Stimulated activated naive CD8-positive, alpha-beta T cell treated with anti-CD3 and anti-CD28 coated beads, Interleukin-15, amount 100 ng/mL, for 72 hours (primary cell): ENCODE results near the gene YIF1B.
"Not testable (repeated sequence)": the region's sequence is repeated elsewhere in the genome, so short reads cannot be mapped to it uniquely, and the experiment has no call there.

ENCODE experiments used
- ATAC-seq: fragments of 150-1000 bp; cut with Tn5 transposase; 2 replicates; pipeline ENCODE4 v1.10.0; 2021; ENCODE audit warnings: mild to moderate bottlenecking, moderate library complexity
- DNase-seq, 2 donors: peaks; one replicate each; pipeline ENCODE4 v3.0.0; 2021 to 2022
- H3K27ac Mint-ChIP-seq, 2 donors: one replicate each; pipeline ENCODE4 v1.8.0; 2022; ENCODE audit warnings: mild to moderate bottlenecking in 2 of 2, mixed read lengths in 2 of 2, moderate library complexity in 2 of 2
- H3K27me3 Mint-ChIP-seq: one replicate; pipeline ENCODE4 v1.8.0; 2022; ENCODE audit warnings: mixed read lengths
- H3K4me1 Mint-ChIP-seq: one replicate; pipeline ENCODE4 v1.8.0; 2022; ENCODE audit warnings: mild to moderate bottlenecking, mixed read lengths
- H3K4me3 Mint-ChIP-seq, 2 donors: one replicate each; pipeline ENCODE4 v1.8.0; 2022; ENCODE audit warnings: mild to moderate bottlenecking in 2 of 2, mixed read lengths in 2 of 2, moderate library complexity in 1 of 2
- H3K9me3 Mint-ChIP-seq, 2 donors: one replicate each; pipeline ENCODE4 v1.8.0; 2022; ENCODE audit warnings: mixed read lengths in 2 of 2

Gene YIF1B

GRCh38 chr19:38340927-38341326, 25.2 kb upstream of the YIF1B start:
- no peak overlapping the region for H3K4me3 Mint-ChIP-seq
- DNase-seq (no peak), ATAC-seq (no peak)
- no peaks in the 10 kb centered on the region for H3K9me3 Mint-ChIP-seq
- H3K27me3 Mint-ChIP-seq, result no peaks in the 10 kb centered on the region
- no peak overlapping the region for H3K27ac Mint-ChIP-seq
- H3K4me1 Mint-ChIP-seq, result peaks cover 28% of the 10 kb centered on the region

DNA sequence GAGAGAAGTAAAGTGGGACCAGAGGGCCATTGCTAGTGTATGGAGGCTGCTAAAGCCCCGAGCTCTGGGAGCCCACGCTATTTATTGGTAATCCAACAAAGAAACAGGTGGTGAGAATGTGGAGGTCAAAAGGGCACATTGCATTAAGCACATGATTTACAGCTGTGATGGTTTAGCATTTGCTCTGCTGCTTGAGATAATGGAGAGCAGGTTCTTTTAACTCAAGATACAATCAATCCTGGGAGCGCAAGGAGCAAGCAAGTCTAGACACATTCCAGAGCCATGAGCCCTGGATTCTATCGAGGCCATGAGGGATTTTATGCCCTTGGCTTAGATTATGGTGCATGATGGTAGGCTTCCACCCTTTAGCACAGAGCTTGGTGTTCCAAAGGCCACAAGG, 23.3 kb upstream of the YIF1B start:
- not testable (repeated sequence) for ATAC-seq, H3K27me3 Mint-ChIP-seq, DNase-seq, H3K4me3 Mint-ChIP-seq, H3K9me3 Mint-ChIP-seq
- Mint-ChIP-seq H3K4me1 (peaks cover 28% of the 10 kb centered on the region), H3K27ac (peak overlapping the region in 1 of 2 donors; percentile 2)

- H3K9me3 Mint-ChIP-seq, result no peaks in the 10 kb centered on the region
- H3K4me1 Mint-ChIP-seq, result peaks cover 28% of the 10 kb centered on the region
- ATAC-seq (no peak), DNase-seq (no peak)
- no peaks in the 10 kb centered on the region for H3K27me3 Mint-ChIP-seq
- peak overlapping the region; percentile 94 to 99 for H3K4me3 Mint-ChIP-seq
- H3K27ac Mint-ChIP-seq, result peak overlapping the region; percentile 77 to 98
Observed at GRCh38 chr19:38337360-38337653, 21.6 kb upstream of the YIF1B start.

DNA sequence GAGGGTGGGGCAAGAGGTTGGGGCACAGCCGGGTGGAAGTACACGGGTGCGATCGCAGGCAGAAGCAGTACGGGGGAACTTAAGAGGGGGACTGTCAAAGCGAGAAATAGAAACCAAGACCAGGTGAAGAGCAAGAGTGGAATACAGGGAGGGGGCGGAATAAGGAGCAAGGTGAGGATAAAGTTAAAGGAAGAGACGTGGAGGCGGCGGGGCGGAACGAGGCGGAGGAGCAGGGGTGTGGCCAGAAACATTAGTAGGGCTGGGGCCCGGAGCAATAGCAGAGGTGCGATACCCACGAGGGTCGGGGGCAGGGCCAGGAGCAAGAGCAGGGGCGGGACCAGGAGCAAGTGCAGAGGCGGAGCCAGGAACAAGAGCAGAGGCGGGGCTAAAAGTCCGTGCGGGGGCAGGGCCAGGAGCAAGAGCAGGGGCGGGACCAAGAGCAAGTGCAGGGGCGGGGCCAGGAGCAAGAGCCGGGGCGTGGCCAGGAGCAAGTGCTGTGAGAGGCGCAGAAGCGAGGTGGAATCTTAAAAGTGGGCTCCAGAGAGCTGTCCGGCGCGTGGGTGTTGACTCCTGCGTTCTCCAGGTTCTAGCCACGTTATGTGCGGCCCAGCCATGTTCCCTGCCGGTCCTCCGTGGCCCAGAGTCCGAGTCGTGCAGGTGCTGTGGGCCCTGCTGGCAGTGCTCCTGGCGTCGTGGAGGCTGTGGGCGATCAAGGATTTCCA, 21.1 kb upstream of the YIF1B start:
- H3K9me3 Mint-ChIP-seq, result no peaks in the 10 kb centered on the region
- peak; percentile 72 for ATAC-seq
- H3K4me1 Mint-ChIP-seq, result peaks cover 28% of the 10 kb centered on the region
- H3K27ac Mint-ChIP-seq, result peak overlapping the region; percentile 77 to 98
- H3K27me3 Mint-ChIP-seq, result no peaks in the 10 kb centered on the region
- H3K4me3 Mint-ChIP-seq, result peak overlapping the region; percentile 94 to 99
- DNase-seq, result peak; percentile 97

DNA sequence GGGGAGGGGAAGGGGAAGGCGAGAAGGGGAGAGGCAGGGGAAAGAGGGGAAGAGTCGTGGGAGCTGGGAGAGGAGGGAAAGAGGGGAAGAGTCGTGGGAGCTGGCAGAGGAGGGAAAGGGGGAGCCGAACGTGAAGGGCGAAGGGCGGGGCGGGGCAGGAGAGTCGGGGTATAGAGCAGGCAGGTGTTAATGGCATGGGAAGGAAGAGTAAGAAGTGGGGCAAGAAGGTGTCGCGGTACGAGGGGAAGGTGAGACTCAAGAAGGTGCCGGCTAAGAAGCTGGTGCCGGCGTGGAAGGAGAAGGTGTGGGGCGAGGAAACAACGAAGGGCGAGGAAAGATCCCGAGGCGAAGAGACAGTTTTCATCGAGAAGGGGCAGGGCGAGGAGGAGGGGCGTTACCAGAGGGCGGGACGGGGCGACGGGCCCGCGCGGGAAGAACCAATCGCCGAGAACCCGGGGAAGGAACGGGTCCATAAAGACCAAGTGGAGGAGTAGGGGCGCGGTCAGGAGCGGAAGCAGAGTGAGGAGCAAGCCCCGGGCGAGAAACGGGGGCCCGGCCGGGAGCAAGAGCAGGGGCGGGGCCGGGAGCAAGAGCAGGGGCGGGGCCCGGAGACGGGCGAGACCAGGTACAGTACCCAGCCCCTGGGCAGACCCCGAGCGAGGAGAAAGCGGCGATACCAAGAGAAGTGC, 20.3 kb upstream of the YIF1B start:
- peaks cover 26% of the 10 kb centered on the region for H3K4me1 Mint-ChIP-seq
- H3K27me3 Mint-ChIP-seq, result no peaks in the 10 kb centered on the region
- H3K4me3 Mint-ChIP-seq, result peak overlapping the region; percentile 94 to 99
- peak; percentile 81 for ATAC-seq
- DNase-seq, result peak; percentile 96 to 97
- no peaks in the 10 kb centered on the region for H3K9me3 Mint-ChIP-seq
- H3K27ac Mint-ChIP-seq, result peak overlapping the region; percentile 77 to 98

DNA sequence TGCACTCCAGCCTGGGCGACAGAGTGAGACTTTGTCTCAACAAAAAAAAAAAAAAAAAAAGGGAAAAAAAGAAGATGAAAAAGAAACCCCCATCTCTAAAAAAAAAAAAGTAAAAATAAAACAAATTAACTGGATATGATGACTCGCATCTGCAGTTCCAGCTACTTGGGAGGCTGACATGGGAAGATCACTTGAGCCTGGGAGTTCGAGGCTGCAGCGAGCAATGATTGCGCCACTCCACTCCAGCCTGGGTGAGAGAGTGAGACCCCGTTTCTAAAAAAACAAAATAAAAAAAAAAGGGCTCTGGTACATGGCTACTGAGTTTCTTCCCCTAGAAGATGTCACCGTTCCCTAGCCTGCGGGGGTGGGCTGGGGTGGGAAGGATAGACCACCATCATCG, 17.5 kb upstream of the YIF1B start:
- peak overlapping the region in 1 of 2 donors; percentile 24 for H3K27ac Mint-ChIP-seq
- no peak for ATAC-seq

DNA sequence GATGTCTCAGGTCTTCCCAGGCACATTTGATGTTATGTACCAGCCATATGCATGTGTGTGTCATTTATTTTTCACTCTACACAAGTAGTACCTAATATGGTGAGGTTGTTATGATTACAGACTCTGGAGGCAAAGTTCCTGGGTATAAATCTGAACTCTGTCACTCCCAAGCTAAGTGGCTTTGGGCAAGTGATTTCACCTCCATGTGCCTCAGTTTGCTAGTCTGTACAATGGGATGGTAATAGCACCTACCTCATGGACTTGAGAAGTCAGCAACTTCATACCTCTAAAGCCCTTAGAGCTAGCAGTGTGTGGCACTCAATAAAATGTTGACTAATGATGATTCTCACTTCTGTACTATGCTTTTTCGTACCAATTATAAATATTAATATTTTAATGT, 16.0 kb upstream of the YIF1B start:
- no peak for ATAC-seq

More for the DNA sequence above, 17.5 kb upstream of the YIF1B start:
- Mint-ChIP-seq H3K4me3 (no peak overlapping the region), H3K9me3 (no peaks in the 10 kb centered on the region), H3K4me1 (peaks cover 11% of the 10 kb centered on the region), H3K27me3 (no peaks in the 10 kb centered on the region)
- no peak for DNase-seq

GRCh38 chr19:38329651-38330050, 13.9 kb upstream of the YIF1B start:
- Mint-ChIP-seq H3K4me3 (no peak overlapping the region), H3K27me3 (no peaks in the 10 kb centered on the region), H3K4me1 (no peaks in the 10 kb centered on the region), H3K27ac (no peak overlapping the region), H3K9me3 (no peaks in the 10 kb centered on the region)
- no peak for ATAC-seq
- DNase-seq, result no peak

More for the DNA sequence above, 16.0 kb upstream of the YIF1B start:
- no peak for DNase-seq
- no peaks in the 10 kb centered on the region for H3K4me1 Mint-ChIP-seq
- no peak overlapping the region for H3K27ac Mint-ChIP-seq
- no peaks in the 10 kb centered on the region for H3K9me3 Mint-ChIP-seq
- H3K27me3 Mint-ChIP-seq, result no peaks in the 10 kb centered on the region
- no peak overlapping the region for H3K4me3 Mint-ChIP-seq

DNA sequence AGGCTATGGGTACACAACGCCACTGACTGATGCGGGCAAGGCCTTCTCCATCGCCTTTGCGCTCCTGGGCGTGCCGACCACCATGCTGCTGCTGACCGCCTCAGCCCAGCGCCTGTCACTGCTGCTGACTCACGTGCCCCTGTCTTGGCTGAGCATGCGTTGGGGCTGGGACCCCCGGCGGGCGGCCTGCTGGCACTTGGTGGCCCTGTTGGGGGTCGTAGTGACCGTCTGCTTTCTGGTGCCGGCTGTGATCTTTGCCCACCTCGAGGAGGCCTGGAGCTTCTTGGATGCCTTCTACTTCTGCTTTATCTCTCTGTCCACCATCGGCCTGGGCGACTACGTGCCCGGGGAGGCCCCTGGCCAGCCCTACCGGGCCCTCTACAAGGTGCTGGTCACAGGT, 10.8 kb upstream of the YIF1B start:
- Mint-ChIP-seq H3K27ac (no peak overlapping the region), H3K4me3 (no peak overlapping the region), H3K9me3 (no peaks in the 10 kb centered on the region), H3K27me3 (no peaks in the 10 kb centered on the region), H3K4me1 (peaks cover 4% of the 10 kb centered on the region)
- DNase-seq, result no peak
- no peak for ATAC-seq

- DNase-seq (no peak), ATAC-seq (no peak)
- no peaks in the 10 kb centered on the region for H3K9me3 Mint-ChIP-seq
- H3K4me1 Mint-ChIP-seq, result peaks cover 21% of the 10 kb centered on the region
- H3K27ac Mint-ChIP-seq, result no peak overlapping the region
- no peak overlapping the region for H3K4me3 Mint-ChIP-seq
- H3K27me3 Mint-ChIP-seq, result no peaks in the 10 kb centered on the region
Observed at GRCh38 chr19:38324431-38324830, 8.7 kb upstream of the YIF1B start.

DNA sequence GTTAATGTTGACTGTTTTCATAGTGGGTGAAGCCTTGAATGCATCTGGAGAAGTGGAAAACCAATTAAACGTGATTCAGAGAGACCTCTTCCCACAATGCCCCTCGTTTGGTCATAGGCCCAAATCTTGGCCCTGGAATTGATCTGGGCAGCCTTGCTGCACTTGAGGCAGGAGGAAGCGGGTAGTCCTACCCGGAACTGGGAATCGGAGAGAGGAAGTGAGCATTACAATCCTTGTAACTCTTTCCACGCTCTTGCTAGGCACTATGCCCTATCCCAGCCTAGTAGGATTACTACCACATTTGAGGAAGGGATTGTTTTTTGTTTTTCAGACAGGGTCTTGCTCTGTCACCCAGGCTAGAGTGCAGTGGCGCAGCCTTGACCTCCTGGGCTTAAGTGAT, 7.5 kb upstream of the YIF1B start:
- no peak for ATAC-seq
- DNase-seq, result no peak
- H3K4me1 Mint-ChIP-seq, result peaks cover 32% of the 10 kb centered on the region
- no peaks in the 10 kb centered on the region for H3K27me3 Mint-ChIP-seq
- H3K4me3 Mint-ChIP-seq, result no peak overlapping the region
- H3K9me3 Mint-ChIP-seq, result no peaks in the 10 kb centered on the region
- no peak overlapping the region for H3K27ac Mint-ChIP-seq

DNA sequence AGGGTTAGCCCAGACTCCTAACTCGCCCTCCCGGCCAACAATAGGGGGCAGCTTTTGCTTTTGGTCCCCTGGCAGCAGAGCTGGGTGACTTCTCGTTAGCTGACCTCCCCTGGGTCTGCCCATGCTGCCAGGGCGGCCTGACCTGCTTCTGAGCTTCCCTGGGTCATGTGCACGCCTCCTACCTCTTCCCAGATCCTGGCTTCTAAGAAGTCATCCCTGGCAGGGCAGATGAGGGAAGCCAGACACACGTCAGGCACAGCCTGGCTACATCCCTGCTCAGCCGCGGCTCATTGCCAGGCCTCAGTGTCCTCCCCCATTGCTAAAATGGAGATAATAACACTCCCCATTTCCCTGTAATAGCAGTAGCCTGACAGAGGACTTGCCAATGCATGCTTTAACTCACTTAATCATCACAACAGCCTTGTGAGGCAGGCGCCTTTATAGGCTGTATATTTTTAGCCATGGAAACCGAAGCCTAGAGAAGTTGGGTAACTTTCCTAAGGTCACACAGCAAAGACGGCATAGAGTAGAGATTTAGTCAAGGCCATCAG, 6.0 kb upstream of the YIF1B start:
- H3K4me3 Mint-ChIP-seq, result peak overlapping the region in 1 of 2 donors; percentile 93
- ATAC-seq (no peak), DNase-seq (no peak)
- H3K27ac Mint-ChIP-seq, result no peak overlapping the region
- H3K4me1 Mint-ChIP-seq, result peaks cover 43% of the 10 kb centered on the region
- no peaks in the 10 kb centered on the region for H3K27me3 Mint-ChIP-seq
- no peaks in the 10 kb centered on the region for H3K9me3 Mint-ChIP-seq

GRCh38 chr19:38320969-38321339, 5.2 kb upstream of the YIF1B start:
- DNase-seq (no peak), ATAC-seq (no peak)
- H3K27ac Mint-ChIP-seq, result peak overlapping the region in 1 of 2 donors; percentile 61
- no peaks in the 10 kb centered on the region for H3K9me3 Mint-ChIP-seq
- peak overlapping the region; percentile 87 to 93 for H3K4me3 Mint-ChIP-seq
- H3K27me3 Mint-ChIP-seq, result no peaks in the 10 kb centered on the region
- peaks cover 50% of the 10 kb centered on the region for H3K4me1 Mint-ChIP-seq

DNA sequence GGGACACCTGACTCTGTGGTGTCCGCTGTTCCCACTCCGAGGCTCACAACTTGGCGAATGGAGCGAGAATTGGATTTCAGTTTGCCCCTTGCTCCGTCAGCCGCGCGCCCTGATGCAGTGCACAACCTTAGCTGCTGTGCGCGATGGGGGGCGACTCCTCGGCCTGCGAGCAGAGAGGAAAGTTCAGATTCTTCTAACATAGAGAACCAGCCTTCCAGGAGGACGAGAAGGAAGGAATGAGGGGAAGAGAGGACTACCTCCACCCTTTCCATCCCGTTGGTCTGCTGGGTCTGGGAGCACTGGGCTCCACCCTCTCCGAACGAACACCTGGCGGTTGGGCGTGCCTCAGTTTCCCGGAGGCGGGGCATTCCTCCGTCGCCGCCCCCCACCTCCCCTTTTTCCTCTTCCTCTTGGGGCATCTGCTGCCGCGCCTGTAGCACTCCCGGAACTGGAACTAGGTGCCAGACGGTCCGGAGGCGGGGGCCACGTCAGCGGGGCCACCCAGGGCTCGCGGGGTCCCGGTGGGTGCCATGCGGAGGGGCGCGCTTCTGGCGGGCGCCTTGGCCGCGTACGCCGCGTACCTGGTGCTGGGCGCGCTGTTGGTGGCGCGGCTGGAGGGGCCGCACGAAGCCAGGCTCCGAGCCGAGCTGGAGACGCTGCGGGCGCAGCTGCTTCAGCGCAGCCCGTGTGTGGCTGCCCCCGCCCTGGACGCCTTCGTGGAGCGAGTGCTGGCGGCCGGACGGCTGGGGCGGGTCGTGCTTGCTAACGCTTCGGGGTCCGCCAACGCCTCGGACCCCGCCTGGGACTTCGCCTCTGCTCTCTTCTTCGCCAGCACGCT, 3.9 kb upstream of the YIF1B start, which contains the start of gene KCNK6:
Gene KCNK6, plus strand, starts transcription at position 425 of the 838 bp plus-strand sequence. Its CDS starts 106 bp downstream, at position 531.
- H3K4me3 Mint-ChIP-seq, result peak within 1 kb of the TSS; percentile 87 to 93
- no peaks in the 10 kb centered on the region for H3K9me3 Mint-ChIP-seq
- peaks cover 58% of the 10 kb centered on the region for H3K4me1 Mint-ChIP-seq
- no peaks in the 10 kb centered on the region for H3K27me3 Mint-ChIP-seq
- peak within 1 kb of the TSS; percentile 70 to 89 for H3K27ac Mint-ChIP-seq
- DNase-seq, result peak; percentile 35 to 49
- peak; percentile 26 for ATAC-seq

- H3K9me3 Mint-ChIP-seq, result no peaks in the 10 kb centered on the region
- no peaks in the 10 kb centered on the region for H3K27me3 Mint-ChIP-seq
- peaks cover 63% of the 10 kb centered on the region for H3K4me1 Mint-ChIP-seq
- H3K27ac Mint-ChIP-seq, result no peak overlapping the region
- ATAC-seq (no peak), DNase-seq (no peak)
- peak overlapping the region; percentile 87 to 93 for H3K4me3 Mint-ChIP-seq
Observed at GRCh38 chr19:38318660-38319059, 2.9 kb upstream of the YIF1B start.
